Measurements from ENCODE around the gene TIAM1.

The TIAM1 gene

GRCh38 chr21:31257265-31257664 is 86.8 kb downstream of the TIAM1 start:
- H3K9me3 ChIP-seq (ENCODE audit: control insufficient read depth in 2 of 2, low read length in 2 of 2) = no peaks in the 10 kb centered on the region
- H3K9ac ChIP-seq (ENCODE audit: low read length in 2 of 2) = no peak overlapping the region
- H3K36me3 ChIP-seq (ENCODE audit: control insufficient read depth in 2 of 2, insufficient read depth in 2 of 2, low read length in 2 of 2) = no peaks in the 10 kb centered on the region
- H3K27ac ChIP-seq (ENCODE audit: low read length) = no peak overlapping the region
- H3K27me3 ChIP-seq (ENCODE audit: control insufficient read depth in 1 of 2, insufficient read depth in 2 of 2, low read length in 2 of 2) = no peaks in the 10 kb centered on the region
- H3K4me3 ChIP-seq (ENCODE audit: low read length in 2 of 2) = no peak overlapping the region
- no peaks in the 10 kb centered on the region for H3K4me1 ChIP-seq (ENCODE audit: control insufficient read depth, insufficient read depth, low read length)

- no peaks in the 10 kb centered on the region for H3K9me3 ChIP-seq (ENCODE audit: control insufficient read depth in 2 of 2, low read length in 2 of 2)
- no peak overlapping the region for H3K9ac ChIP-seq (ENCODE audit: low read length in 2 of 2)
- H3K4me1 ChIP-seq (ENCODE audit: control insufficient read depth, insufficient read depth, low read length) = no peaks in the 10 kb centered on the region
- no peaks in the 10 kb centered on the region for H3K27me3 ChIP-seq (ENCODE audit: control insufficient read depth in 1 of 2, insufficient read depth in 2 of 2, low read length in 2 of 2)
- H3K4me3 ChIP-seq (ENCODE audit: low read length in 2 of 2) = no peak overlapping the region
- H3K36me3 ChIP-seq (ENCODE audit: control insufficient read depth in 2 of 2, insufficient read depth in 2 of 2, low read length in 2 of 2) = no peaks in the 10 kb centered on the region
- no peak overlapping the region for H3K27ac ChIP-seq (ENCODE audit: low read length)
These were observed 88.2 kb downstream of the TIAM1 start for GRCh38 chr21:31255896-31256295.

- Histone ChIP-seq H3K27ac (ENCODE audit: low read length) (no peak overlapping the region), H3K9ac (ENCODE audit: low read length in 2 of 2) (no peak overlapping the region), H3K9me3 (ENCODE audit: control insufficient read depth in 2 of 2, low read length in 2 of 2) (no peaks in the 10 kb centered on the region), H3K27me3 (ENCODE audit: control insufficient read depth in 1 of 2, insufficient read depth in 2 of 2, low read length in 2 of 2) (no peaks in the 10 kb centered on the region), H3K36me3 (ENCODE audit: control insufficient read depth in 2 of 2, insufficient read depth in 2 of 2, low read length in 2 of 2) (no peaks in the 10 kb centered on the region), H3K4me3 (ENCODE audit: low read length in 2 of 2) (no peak overlapping the region), H3K4me1 (ENCODE audit: control insufficient read depth, insufficient read depth, low read length) (no peaks in the 10 kb centered on the region)
These were observed 89.0 kb downstream of the TIAM1 start for GRCh38 chr21:31255036-31255435.

- H3K27me3 ChIP-seq (ENCODE audit: control insufficient read depth in 1 of 2, insufficient read depth in 2 of 2, low read length in 2 of 2) = no peaks in the 10 kb centered on the region
- H3K36me3 ChIP-seq (ENCODE audit: control insufficient read depth in 2 of 2, insufficient read depth in 2 of 2, low read length in 2 of 2) = no peaks in the 10 kb centered on the region
These were observed 89.9 kb downstream of the TIAM1 start for GRCh38 chr21:31254131-31254530.

GRCh38 chr21:31253684-31254083 is 90.4 kb downstream of the TIAM1 start:
- Histone ChIP-seq H3K36me3 (ENCODE audit: control insufficient read depth in 2 of 2, insufficient read depth in 2 of 2, low read length in 2 of 2) (no peaks in the 10 kb centered on the region), H3K27ac (ENCODE audit: low read length) (no peak overlapping the region), H3K9me3 (ENCODE audit: control insufficient read depth in 2 of 2, low read length in 2 of 2) (no peaks in the 10 kb centered on the region), H3K4me1 (ENCODE audit: control insufficient read depth, insufficient read depth, low read length) (no peaks in the 10 kb centered on the region), H3K27me3 (ENCODE audit: control insufficient read depth in 1 of 2, insufficient read depth in 2 of 2, low read length in 2 of 2) (no peaks in the 10 kb centered on the region), H3K4me3 (ENCODE audit: low read length in 2 of 2) (no peak overlapping the region), H3K9ac (ENCODE audit: low read length in 2 of 2) (no peak overlapping the region)

More at GRCh38 chr21:31254131-31254530, 89.9 kb downstream of the TIAM1 start:
- no peaks in the 10 kb centered on the region for H3K9me3 ChIP-seq (ENCODE audit: control insufficient read depth in 2 of 2, low read length in 2 of 2)
- no peak overlapping the region for H3K27ac ChIP-seq (ENCODE audit: low read length)
- H3K4me1 ChIP-seq (ENCODE audit: control insufficient read depth, insufficient read depth, low read length) = no peaks in the 10 kb centered on the region
- no peak overlapping the region for H3K9ac ChIP-seq (ENCODE audit: low read length in 2 of 2)
- no peak overlapping the region for H3K4me3 ChIP-seq (ENCODE audit: low read length in 2 of 2)

GRCh38 chr21:31252611-31253010 is 91.5 kb downstream of the TIAM1 start:
- Histone ChIP-seq H3K36me3 (ENCODE audit: control insufficient read depth in 2 of 2, insufficient read depth in 2 of 2, low read length in 2 of 2) (no peaks in the 10 kb centered on the region), H3K9ac (ENCODE audit: low read length in 2 of 2) (no peak overlapping the region), H3K27ac (ENCODE audit: low read length) (no peak overlapping the region), H3K9me3 (ENCODE audit: control insufficient read depth in 2 of 2, low read length in 2 of 2) (no peaks in the 10 kb centered on the region), H3K4me3 (ENCODE audit: low read length in 2 of 2) (no peak overlapping the region), H3K4me1 (ENCODE audit: control insufficient read depth, insufficient read depth, low read length) (no peaks in the 10 kb centered on the region), H3K27me3 (ENCODE audit: control insufficient read depth in 1 of 2, insufficient read depth in 2 of 2, low read length in 2 of 2) (no peaks in the 10 kb centered on the region)

GRCh38 chr21:31252091-31252490 is 92.0 kb downstream of the TIAM1 start:
- Histone ChIP-seq H3K27ac (ENCODE audit: low read length) (no peak overlapping the region), H3K4me1 (ENCODE audit: control insufficient read depth, insufficient read depth, low read length) (no peaks in the 10 kb centered on the region), H3K36me3 (ENCODE audit: control insufficient read depth in 2 of 2, insufficient read depth in 2 of 2, low read length in 2 of 2) (no peaks in the 10 kb centered on the region), H3K9me3 (ENCODE audit: control insufficient read depth in 2 of 2, low read length in 2 of 2) (no peaks in the 10 kb centered on the region), H3K4me3 (ENCODE audit: low read length in 2 of 2) (no peak overlapping the region), H3K27me3 (ENCODE audit: control insufficient read depth in 1 of 2, insufficient read depth in 2 of 2, low read length in 2 of 2) (no peaks in the 10 kb centered on the region), H3K9ac (ENCODE audit: low read length in 2 of 2) (no peak overlapping the region)

GRCh38 chr21:31251686-31252085 is 92.4 kb downstream of the TIAM1 start:
- Histone ChIP-seq H3K4me3 (ENCODE audit: low read length in 2 of 2) (no peak overlapping the region), H3K36me3 (ENCODE audit: control insufficient read depth in 2 of 2, insufficient read depth in 2 of 2, low read length in 2 of 2) (no peaks in the 10 kb centered on the region), H3K4me1 (ENCODE audit: control insufficient read depth, insufficient read depth, low read length) (no peaks in the 10 kb centered on the region), H3K9ac (ENCODE audit: low read length in 2 of 2) (no peak overlapping the region), H3K27me3 (ENCODE audit: control insufficient read depth in 1 of 2, insufficient read depth in 2 of 2, low read length in 2 of 2) (no peaks in the 10 kb centered on the region), H3K9me3 (ENCODE audit: control insufficient read depth in 2 of 2, low read length in 2 of 2) (no peaks in the 10 kb centered on the region), H3K27ac (ENCODE audit: low read length) (no peak overlapping the region)

- H3K27me3 ChIP-seq (ENCODE audit: control insufficient read depth in 1 of 2, insufficient read depth in 2 of 2, low read length in 2 of 2) = no peaks in the 10 kb centered on the region
- H3K36me3 ChIP-seq (ENCODE audit: control insufficient read depth in 2 of 2, insufficient read depth in 2 of 2, low read length in 2 of 2) = no peaks in the 10 kb centered on the region
- no peak overlapping the region for H3K27ac ChIP-seq (ENCODE audit: low read length)
- H3K4me1 ChIP-seq (ENCODE audit: control insufficient read depth, insufficient read depth, low read length) = no peaks in the 10 kb centered on the region
- peaks cover 3 to 7% of the 10 kb centered on the region in 2 donors for H3K9me3 ChIP-seq (ENCODE audit: control insufficient read depth in 2 of 2, low read length in 2 of 2)
- H3K4me3 ChIP-seq (ENCODE audit: low read length in 2 of 2) = no peak overlapping the region
- H3K9ac ChIP-seq (ENCODE audit: low read length in 2 of 2) = no peak overlapping the region
These were observed 95.5 kb downstream of the TIAM1 start for GRCh38 chr21:31248598-31248997.

- H3K4me1 ChIP-seq (ENCODE audit: control insufficient read depth, insufficient read depth, low read length) = no peaks in the 10 kb centered on the region
These were observed 100.5 kb downstream of the TIAM1 start for GRCh38 chr21:31243611-31244010.

GRCh38 chr21:31236528-31236927 is 107.5 kb downstream of the TIAM1 start:
- H3K27ac ChIP-seq (ENCODE audit: low read length) = no peak overlapping the region
- no peaks in the 10 kb centered on the region for H3K36me3 ChIP-seq (ENCODE audit: control insufficient read depth in 2 of 2, insufficient read depth in 2 of 2, low read length in 2 of 2)
- peaks cover 7 to 8% of the 10 kb centered on the region in 2 donors for H3K9me3 ChIP-seq (ENCODE audit: control insufficient read depth in 2 of 2, low read length in 2 of 2)

More at GRCh38 chr21:31243611-31244010, 100.5 kb downstream of the TIAM1 start:
- Histone ChIP-seq H3K9ac (ENCODE audit: low read length in 2 of 2) (no peak overlapping the region), H3K36me3 (ENCODE audit: control insufficient read depth in 2 of 2, insufficient read depth in 2 of 2, low read length in 2 of 2) (no peaks in the 10 kb centered on the region), H3K27ac (ENCODE audit: low read length) (no peak overlapping the region), H3K9me3 (ENCODE audit: control insufficient read depth in 2 of 2, low read length in 2 of 2) (peaks cover 11 to 15% of the 10 kb centered on the region in 2 donors), H3K4me3 (ENCODE audit: low read length in 2 of 2) (no peak overlapping the region), H3K27me3 (ENCODE audit: control insufficient read depth in 1 of 2, insufficient read depth in 2 of 2, low read length in 2 of 2) (no peaks in the 10 kb centered on the region)

More at GRCh38 chr21:31236528-31236927, 107.5 kb downstream of the TIAM1 start:
- no peaks in the 10 kb centered on the region for H3K4me1 ChIP-seq (ENCODE audit: control insufficient read depth, insufficient read depth, low read length)
- H3K27me3 ChIP-seq (ENCODE audit: control insufficient read depth in 1 of 2, insufficient read depth in 2 of 2, low read length in 2 of 2) = no peaks in the 10 kb centered on the region
- no peak overlapping the region for H3K4me3 ChIP-seq (ENCODE audit: low read length in 2 of 2)
- no peak overlapping the region for H3K9ac ChIP-seq (ENCODE audit: low read length in 2 of 2)
